GM19193 (cell line): ENCODE measurements around the gene UNC5B.

Experiments used
- POLR2A ChIP-seq: IDR thresholded peaks from 4 replicates; pipeline ENCODE4 v1.6.1; 2011; ENCODE audit not compliant: insufficient read depth, insufficient read length; ENCODE audit errors: extremely low read depth

UNC5B gene

GRCh38 chr10:71216363-71216695 is 4.0 kb downstream of the UNC5B start:
- no peak for TF ChIP-seq POLR2A

DNA sequence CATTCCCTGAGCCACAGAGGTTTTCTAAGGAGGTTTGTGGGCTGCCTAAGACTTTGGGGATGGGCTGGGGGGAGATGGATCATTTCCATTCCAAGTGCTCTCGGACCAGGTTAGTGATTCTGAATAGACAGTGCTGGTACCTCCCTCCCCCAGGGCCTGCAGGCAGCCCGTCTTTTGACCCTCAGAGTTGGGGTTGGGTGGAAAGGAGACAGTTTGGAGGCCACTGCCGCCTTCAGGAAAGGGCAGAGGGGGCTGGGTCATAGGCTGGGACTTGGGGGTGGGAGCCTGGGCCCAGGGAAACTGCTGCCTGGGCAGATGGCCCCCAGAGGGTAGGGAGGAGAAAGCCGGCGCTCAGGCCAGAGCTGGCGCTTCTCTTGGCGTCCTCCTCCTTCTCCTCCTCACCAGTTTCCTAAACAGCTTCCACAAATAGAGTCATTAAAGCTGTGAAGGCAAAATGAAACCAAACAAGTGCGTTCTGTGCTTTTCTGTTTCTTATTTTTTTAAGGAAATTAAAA is 4.4 kb downstream of the UNC5B start:
- TF ChIP-seq POLR2A: no peak

- no peak for TF ChIP-seq POLR2A
These were observed 5.1 kb downstream of the UNC5B start for GRCh38 chr10:71217266-71218045.

DNA sequence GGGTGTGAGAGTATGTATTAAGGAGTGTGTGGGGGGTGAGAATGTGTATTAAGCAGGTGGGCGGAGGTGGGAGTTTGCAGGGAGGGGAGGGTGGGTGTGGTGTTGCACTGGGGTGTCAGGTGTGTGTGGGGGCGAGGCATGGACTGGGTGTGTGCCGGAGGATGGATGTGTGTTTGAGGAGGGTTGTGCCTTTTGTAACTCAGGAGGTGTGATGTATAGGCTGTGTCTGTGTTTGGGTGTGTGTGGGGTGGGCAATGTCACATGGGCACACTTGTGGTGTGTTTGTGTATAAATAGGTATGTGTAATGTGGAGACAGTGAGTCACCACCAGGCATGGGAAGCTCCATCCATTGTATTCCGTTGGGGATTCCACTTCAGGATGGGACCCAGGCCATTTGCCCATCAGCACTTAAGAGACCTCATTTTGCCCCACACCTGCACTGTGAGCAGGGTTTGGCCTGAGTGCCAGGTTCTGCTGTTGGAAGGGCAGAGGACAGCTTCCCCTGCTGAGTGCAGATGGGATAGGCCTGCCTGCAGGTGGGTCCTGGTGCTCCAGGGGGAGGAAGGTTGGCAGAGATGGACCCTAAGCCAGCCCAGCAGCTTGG is 5.8 kb downstream of the UNC5B start:
- no peak for TF ChIP-seq POLR2A

- TF ChIP-seq POLR2A: no peak
These were observed 6.3 kb downstream of the UNC5B start for GRCh38 chr10:71218651-71219050.

GRCh38 chr10:71219918-71220688 is 7.7 kb downstream of the UNC5B start:
- no peak for TF ChIP-seq POLR2A

DNA sequence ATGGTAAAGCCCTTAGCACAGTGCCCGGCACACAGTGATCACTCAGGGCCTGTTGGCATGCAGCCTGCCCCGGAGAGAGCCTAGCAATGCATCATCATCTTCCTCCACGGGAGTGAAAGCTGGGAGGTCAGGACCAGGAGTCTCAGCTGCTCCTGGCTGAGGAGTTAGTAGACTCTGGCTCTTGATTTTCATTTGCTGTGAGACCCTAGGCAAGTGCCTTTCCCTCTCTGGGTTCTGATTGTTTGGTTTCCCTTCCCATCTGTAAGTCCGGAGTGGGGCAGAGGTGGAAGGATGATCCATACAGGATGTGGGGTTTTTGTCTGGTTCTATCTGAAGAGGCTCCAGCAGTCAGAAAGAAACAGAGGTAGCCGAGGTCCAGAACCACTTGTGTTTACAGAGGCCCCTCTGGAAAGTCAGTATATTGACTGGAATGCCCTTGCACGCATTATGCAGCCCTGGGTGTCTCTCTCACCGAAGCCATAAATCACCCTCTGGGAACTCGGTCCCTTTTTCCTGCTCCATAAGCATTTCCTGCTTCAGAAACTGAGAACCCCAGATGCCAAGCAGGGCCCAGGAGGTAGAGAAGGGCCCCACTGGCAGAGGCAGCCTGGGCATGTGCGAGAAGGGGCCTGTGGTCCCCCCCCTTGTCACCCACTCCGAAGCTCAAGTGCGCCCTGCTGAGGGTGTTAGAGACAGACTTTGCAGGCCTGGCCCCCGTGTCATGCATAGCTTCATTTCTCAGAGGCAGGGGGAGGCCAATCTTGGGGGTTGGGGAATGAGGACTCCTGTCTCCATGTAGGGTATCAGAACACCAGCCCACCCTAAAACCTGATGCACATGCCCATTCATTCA is 8.5 kb downstream of the UNC5B start:
- no peak for TF ChIP-seq POLR2A

- no peak for TF ChIP-seq POLR2A
These were observed 9.3 kb downstream of the UNC5B start for GRCh38 chr10:71221586-71222202.

GRCh38 chr10:71222601-71223346 is 10.4 kb downstream of the UNC5B start:
- no peak for TF ChIP-seq POLR2A

DNA sequence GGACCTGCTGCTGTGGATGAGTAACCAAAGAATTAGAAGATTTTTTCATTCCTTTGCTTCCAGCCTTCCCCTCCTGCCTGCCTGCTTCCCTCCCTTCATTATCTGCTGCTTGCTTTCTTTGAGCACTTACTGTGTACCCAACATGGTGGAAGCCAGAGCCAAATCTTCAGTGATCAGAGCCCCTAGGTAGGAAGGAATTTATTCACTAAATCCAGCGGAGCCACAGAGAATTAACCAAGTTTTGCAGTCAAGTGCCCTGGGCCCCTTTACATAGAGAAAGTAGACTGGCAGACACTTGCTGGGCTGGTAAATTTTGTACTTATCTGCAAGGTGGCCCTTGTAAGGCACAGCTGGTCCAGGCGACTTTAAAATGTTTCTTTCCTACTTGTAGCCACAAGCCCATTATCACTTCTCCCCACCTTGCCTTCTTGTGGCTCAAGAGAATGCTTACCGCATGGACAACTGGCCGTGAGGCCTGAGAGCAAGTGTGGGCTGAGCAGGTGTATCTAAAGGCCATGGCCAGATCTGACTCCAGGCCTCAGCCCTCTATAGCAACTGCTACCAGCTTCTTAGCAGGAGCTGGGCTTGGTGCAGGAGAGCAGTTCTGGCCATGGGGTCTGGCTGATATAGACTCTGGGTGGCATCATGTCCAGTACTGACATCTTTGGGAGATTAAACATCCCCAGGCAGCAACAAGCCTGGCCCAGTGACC is 11.1 kb downstream of the UNC5B start:
- no peak for TF ChIP-seq POLR2A

DNA sequence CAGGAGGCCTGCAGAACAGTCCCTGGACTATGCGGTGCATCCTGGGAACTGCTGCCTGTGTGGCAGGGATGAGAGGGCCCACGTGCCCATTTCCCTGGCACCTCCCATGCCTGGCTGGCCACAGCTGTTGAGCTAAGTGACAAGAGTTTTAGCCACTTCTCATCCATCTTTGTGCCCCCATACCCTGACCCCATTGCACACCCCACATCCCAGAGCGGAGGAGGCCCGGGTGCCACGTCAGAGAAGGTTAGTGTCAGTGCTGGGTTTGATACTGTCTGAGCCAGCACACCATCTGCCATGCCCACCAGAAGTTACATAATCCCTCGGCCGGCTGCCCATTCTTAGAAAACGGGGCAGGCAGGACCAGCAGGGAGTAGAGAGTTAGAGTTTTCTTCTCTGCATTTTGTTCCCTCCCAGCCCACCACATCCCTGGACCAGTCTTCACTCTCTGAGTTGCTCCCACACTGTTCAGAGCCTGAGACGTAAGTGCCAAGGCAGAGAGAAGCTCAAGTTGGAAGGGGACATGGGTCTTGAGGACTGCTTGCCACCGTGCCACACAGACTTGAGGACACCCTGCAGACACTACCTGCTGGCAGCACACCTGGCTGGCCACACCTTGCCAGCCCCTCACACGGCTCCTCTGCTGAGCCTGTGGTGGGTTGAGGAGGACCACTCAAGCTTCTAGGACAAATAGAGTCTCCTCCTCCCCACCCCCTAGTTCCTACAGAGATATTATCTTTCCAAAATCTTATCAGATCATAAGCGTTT is 13.1 kb downstream of the UNC5B start:
- no peak for TF ChIP-seq POLR2A
